HG03103 (cell line): ENCODE measurements around the gene ZNF81.
"Not testable (repeated sequence)": the region's sequence is repeated elsewhere in the genome, so short reads cannot be mapped to it uniquely, and the experiment has no call there.

ENCODE experiments used
- ATAC-seq: cut with Tn5 transposase; IDR thresholded peaks from one replicate; pipeline ENCODE4 v1.9.1; 2021; ENCODE audit warnings: low read depth; ENCODE audit not compliant: unreplicated experiment

The ZNF81 gene

DNA sequence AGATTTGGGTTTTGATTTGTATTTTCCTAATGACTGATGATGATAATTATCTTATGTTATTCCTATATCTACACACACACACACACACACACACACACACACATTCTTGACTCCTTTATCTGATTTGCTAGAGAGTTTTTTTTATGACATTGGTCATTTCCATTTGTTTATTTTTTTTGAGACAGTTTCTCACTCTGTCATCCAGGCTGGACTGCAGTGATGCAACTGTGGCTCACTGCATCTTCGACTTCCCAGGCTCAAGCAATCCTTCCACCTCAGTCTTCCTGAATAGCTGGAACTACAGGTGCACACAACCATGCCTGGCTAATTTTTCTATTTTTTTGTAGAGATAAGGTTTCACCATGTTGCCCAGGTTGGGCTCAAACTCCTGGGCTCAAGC lies 6.7 kb downstream of the ZNF81 start:
- ATAC-seq = no peak

- no peak for ATAC-seq
These were observed 7.4 kb downstream of the ZNF81 start for GRCh38 chrX:47844117-47844516.

DNA sequence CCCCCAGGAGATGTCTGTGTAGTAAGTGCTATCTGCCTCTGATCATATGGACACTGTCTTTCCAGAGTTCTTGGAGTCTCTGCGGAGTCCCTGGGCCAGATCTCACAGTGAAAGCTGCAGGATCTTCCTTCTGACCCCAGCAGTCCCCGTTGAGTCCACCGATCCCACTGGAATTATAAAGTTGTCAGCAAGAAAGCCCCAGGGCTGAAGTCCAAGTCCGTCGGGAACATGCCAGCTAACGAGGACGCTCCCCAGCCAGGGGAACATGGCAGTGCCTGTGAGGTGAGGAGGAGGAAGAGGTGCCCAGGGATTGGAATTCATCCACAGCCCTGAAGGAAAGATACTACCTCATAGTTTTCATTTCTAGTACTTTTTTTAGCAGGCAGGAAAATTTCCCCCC lies 9.3 kb downstream of the ZNF81 start:
- ATAC-seq = no peak

GRCh38 chrX:47849778-47850177 lies 13.1 kb downstream of the ZNF81 start:
- ATAC-seq = no peak

GRCh38 chrX:47850389-47850788 lies 13.7 kb downstream of the ZNF81 start:
- not testable (repeated sequence) for ATAC-seq

- ATAC-seq = no peak
These were observed 14.2 kb downstream of the ZNF81 start for GRCh38 chrX:47850901-47851300.

GRCh38 chrX:47854474-47854873 lies 17.8 kb downstream of the ZNF81 start:
- ATAC-seq = no peak

DNA sequence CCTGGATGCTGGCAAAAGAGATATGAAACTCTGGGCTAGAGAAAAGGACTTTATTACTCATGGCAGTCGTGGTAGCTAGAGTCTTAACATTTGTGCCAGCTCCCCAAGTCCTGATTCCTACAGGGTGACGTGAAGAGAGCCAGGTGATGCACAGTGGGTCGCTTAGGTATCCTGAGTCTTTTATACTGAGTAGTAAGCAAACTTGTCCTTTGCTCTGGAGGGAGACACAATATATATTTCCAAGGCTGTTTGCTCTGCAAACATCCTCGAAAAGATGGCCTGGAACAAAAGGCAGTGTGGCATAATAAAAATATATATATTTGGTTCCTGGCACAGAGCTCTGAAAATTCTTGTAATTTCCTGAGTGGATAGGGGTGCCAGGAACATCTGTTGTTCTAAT lies 23.0 kb downstream of the ZNF81 start:
- ATAC-seq = no peak

DNA sequence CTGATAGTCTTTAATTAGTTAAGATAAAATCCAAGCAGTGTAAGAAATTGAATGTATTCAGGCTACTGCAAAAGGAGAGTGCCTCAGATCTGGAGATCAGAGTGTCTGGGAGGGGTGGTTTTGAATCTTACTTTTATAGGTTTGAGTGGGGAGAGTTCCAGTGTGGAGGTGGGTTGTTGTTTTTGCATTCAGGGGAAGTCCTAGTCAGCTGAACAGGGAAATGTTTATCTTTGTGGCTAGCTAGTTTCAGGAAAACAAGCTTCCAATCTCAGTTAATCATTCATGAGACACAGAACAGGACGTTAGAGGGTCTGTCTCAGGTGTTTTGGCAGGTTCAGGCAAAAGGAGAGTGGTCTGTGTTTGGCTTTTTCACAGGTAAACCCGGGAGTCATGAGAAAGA lies 26.0 kb downstream of the ZNF81 start:
- no peak for ATAC-seq

- no peak for ATAC-seq
These were observed 26.5 kb downstream of the ZNF81 start for GRCh38 chrX:47863187-47863586.

DNA sequence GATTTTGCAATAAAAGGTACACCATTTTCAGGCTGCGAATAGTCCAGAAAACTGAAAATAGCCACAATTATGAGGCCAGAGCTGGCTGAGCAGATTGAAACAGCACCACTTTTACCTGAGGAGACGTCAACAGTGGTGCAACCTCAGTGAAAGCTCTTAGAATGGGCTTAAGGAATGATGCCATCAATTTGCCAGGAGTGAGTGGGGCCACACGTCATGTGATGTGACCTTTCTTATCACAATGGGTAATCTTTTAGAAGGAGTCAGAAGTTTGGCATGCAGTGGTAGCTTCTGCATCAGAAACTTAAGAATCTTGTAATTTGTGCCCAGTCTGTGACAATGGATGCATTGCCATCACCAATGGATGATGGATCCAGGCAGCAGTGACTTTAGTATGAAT lies 27.6 kb downstream of the ZNF81 start:
- ATAC-seq = no peak

- ATAC-seq = no peak
These were observed 28.1 kb downstream of the ZNF81 start for GRCh38 chrX:47864785-47865184.

DNA sequence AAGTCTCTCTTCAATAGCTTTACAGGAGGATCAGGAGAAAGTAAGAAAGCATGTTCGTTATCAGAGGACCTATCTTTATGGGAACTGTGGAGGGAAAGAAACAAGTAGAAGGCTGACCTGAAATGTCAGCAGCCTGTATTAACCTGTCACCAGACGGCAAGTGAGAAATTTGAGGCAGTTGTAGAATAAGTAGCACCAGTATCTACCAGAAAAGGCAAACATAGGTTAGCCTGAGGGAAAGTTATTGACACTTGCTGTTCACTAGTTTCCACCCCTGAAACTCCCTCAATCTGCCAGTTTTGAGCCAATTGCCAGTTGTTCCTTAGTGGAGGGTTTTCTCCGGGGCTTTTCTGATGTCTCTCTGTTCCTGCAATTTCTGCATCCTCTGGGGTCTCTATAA lies 36.4 kb downstream of the ZNF81 start:
- ATAC-seq = no peak

GRCh38 chrX:47877327-47877726 lies 40.6 kb downstream of the ZNF81 start:
- ATAC-seq = no peak

- no peak for ATAC-seq
These were observed 41.5 kb downstream of the ZNF81 start for GRCh38 chrX:47878198-47878597.

DNA sequence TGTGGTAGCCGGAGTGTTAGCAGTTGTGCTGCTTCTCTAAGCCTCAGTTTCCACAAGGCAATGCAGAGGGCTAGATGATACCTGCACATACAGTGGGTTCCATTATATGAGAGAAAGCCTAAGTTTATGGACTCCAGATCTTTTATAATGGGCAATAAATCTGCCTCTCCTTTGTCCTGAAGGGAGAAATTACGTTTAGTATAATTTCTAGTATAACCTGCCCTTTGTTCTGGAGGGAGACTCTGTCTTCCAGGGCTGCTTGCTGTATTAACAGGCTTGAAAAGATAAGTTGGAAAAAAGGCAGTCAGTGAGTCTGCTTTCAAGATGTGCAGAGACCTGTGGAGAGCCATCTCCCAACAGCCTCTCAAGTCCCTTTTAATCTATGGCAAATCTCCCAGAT lies 42.8 kb downstream of the ZNF81 start:
- ATAC-seq = no peak

DNA sequence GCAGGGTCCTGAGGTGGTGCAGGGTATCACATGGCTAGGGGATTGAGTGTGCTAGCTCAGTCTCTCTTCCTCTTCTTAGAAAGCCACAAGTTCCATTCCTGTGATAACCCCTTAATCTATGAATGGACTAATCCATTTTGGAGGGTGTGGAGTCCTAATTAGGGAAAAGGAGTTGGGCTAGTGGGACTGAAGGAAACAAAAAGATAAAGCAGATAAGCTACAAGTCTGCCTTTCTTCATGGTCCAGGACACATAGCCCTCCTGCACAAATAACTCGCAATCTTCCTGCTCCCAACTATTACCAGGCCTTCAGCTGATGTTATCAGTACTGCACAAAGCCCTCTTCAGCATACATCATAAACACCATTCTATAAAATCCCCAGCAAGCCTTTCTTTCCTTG lies 44.2 kb downstream of the ZNF81 start:
- ATAC-seq = no peak

- ATAC-seq = no peak
These were observed 48.8 kb downstream of the ZNF81 start for GRCh38 chrX:47885501-47885900.

- no peak for ATAC-seq
These were observed 61.3 kb downstream of the ZNF81 start for GRCh38 chrX:47898024-47898423.

DNA sequence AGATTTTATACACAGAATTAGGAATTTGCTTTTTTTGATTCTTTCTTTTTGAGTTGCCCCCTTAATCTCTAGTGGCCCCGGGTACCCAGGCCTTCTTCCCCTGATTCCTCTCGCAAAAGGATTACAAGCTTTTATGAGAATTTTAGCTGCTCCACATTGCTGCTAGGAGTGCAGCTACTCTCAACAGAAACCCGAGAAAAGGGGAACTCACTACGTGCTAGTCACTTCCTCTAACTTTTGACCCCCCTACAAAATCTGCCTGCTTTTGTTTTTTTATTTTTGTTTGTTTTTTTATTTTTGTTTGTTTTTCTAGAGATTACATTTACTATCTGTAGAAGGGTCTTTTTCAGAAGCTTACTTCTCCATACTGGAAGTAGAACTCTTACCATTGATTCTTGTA lies 64.1 kb downstream of the ZNF81 start:
- no peak for ATAC-seq

DNA sequence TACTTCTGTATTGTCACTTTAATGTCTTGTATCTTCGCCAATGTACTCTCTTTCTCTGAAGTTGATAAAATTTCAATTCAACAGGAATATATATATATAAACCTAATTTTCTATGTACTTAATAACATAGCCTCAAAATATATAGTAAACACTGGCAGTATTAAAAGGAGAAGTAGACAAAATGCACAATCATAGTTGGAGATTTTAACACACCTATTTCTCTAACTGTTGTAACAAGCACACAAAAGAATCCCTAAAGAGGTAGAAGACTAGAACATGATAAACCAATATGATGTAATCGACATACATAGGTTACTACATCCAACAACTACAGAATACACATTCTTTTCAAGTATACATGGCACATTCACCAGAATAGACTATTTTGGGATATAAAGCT lies 65.5 kb downstream of the ZNF81 start:
- no peak for ATAC-seq

- ATAC-seq = no peak
These were observed 79.3 kb downstream of the ZNF81 start for GRCh38 chrX:47915886-47916493.

- ATAC-seq = no peak
These were observed 81.6 kb downstream of the ZNF81 start for GRCh38 chrX:47918274-47918673.
